ENCODE measurements around the gene ULK4.
A peak's percentile ranks its signal among the peaks of the same experiment; 100 is the strongest.

DNA sequence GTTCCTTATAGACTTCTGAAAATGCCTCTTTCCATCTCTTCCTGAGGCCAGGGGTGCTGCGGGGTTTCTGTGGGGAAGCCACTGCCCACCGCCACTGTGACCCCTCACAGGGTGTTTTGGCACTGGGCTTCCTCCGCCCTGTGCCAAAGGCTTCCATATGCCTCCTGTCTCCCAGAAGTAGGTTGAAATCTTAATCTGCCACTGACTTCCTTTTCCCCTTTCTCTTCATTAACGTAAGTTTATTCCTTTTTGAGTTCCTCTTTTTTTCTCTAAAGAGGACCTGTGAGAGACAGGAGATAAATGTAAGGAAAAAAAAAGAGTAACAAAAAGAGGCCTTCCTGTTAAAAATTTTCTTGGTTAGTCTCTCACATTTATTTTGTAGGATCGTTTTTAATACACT, 542.1 kb downstream of the ULK4 start:
- no peak for TF ChIP-seq GABPA (IDR thresholded peaks at IDR 0.05; ENCODE audit: low read depth)
- TF ChIP-seq, protein P1, sequence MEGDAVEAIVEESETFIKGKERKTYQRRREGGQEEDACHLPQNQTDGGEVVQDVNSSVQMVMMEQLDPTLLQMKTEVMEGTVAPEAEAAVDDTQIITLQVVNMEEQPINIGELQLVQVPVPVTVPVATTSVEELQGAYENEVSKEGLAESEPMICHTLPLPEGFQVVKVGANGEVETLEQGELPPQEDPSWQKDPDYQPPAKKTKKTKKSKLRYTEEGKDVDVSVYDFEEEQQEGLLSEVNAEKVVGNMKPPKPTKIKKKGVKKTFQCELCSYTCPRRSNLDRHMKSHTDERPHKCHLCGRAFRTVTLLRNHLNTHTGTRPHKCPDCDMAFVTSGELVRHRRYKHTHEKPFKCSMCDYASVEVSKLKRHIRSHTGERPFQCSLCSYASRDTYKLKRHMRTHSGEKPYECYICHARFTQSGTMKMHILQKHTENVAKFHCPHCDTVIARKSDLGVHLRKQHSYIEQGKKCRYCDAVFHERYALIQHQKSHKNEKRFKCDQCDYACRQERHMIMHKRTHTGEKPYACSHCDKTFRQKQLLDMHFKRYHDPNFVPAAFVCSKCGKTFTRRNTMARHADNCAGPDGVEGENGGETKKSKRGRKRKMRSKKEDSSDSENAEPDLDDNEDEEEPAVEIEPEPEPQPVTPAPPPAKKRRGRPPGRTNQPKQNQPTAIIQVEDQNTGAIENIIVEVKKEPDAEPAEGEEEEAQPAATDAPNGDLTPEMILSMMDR (IDR thresholded peaks at IDR 0.05; ENCODE audit: insufficient read depth, low read length) = no peak
- TF ChIP-seq, protein P2, sequence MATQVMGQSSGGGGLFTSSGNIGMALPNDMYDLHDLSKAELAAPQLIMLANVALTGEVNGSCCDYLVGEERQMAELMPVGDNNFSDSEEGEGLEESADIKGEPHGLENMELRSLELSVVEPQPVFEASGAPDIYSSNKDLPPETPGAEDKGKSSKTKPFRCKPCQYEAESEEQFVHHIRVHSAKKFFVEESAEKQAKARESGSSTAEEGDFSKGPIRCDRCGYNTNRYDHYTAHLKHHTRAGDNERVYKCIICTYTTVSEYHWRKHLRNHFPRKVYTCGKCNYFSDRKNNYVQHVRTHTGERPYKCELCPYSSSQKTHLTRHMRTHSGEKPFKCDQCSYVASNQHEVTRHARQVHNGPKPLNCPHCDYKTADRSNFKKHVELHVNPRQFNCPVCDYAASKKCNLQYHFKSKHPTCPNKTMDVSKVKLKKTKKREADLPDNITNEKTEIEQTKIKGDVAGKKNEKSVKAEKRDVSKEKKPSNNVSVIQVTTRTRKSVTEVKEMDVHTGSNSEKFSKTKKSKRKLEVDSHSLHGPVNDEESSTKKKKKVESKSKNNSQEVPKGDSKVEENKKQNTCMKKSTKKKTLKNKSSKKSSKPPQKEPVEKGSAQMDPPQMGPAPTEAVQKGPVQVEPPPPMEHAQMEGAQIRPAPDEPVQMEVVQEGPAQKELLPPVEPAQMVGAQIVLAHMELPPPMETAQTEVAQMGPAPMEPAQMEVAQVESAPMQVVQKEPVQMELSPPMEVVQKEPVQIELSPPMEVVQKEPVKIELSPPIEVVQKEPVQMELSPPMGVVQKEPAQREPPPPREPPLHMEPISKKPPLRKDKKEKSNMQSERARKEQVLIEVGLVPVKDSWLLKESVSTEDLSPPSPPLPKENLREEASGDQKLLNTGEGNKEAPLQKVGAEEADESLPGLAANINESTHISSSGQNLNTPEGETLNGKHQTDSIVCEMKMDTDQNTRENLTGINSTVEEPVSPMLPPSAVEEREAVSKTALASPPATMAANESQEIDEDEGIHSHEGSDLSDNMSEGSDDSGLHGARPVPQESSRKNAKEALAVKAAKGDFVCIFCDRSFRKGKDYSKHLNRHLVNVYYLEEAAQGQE (IDR thresholded peaks at IDR 0.05; ENCODE audit: insufficient replicate concordance, low read depth) = no peak
- no peak for TF ChIP-seq POLR2AphosphoS5 (IDR thresholded peaks at IDR 0.05; ENCODE audit: low read depth)
- peak; percentile 96 for TF ChIP-seq SPI1 (IDR thresholded peaks at IDR 0.05; ENCODE audit: borderline replicate concordance, low read depth)
